B cell (primary cell): ENCODE results near the gene CES4A. TPM values are rescaled to one million over a fixed set of nuclear protein-coding genes. Genes with fewer than 3 reads are reported as not detected.

Source experiments
- ATAC-seq: fragments of 200-7000 bp; cut with Tn5 transposase; one replicate; pipeline ENCODE4 v1.10.0; 2021; ENCODE audit warnings: low read depth, mild to moderate bottlenecking, moderate number of reproducible peaks, moderate library complexity
- CTCF ChIA-PET: fragments of 350-600 bp; sonication (Branson Sonifier 250); formaldehyde crosslinking; loops from one replicate; lab custom pipeline; 2021; ENCODE audit warnings: antibody characterized with exemption, inconsistent platforms; lab: Charles Lee
- POLR2A ChIA-PET: fragments of 350-600 bp; sonication (Branson Sonifier 250); formaldehyde crosslinking; loops from one replicate; lab custom pipeline; 2021; ENCODE audit warnings: antibody characterized with exemption; lab: Charles Lee
- DNase-seq: peaks from one replicate; pipeline ENCODE4 v3.0.0; 2013
- H2AFZ ChIP-seq: 2 replicates; pipeline ENCODE4 v1.6.1; 2012; ENCODE audit warnings: mild to moderate bottlenecking, low read depth, low read length; ENCODE audit not compliant: insufficient read depth, poor library complexity, severe bottlenecking
- H3K27ac ChIP-seq, 2 donors: 1 replicate in 1 of 2; 2 replicates in 1 of 2; pipeline ENCODE4 v1.5.1; 2012 to 2013; ENCODE audit warnings: low read length in 2 of 2, mild to moderate bottlenecking in 2 of 2, moderate library complexity in 1 of 2
- H3K27me3 ChIP-seq, 4 experiments: fragments of 200-600 bp in 1 of 4; sonication (generic) in 1 of 4; replicated peaks in 1 of 4; 1 replicate in 2 of 4; 2 replicates in 2 of 4; pipeline versions ENCODE4 v1.6.1 to v1.7.0; 2013 to 2016; ENCODE audit warnings: low read length in 3 of 4, mild to moderate bottlenecking in 2 of 4, mixed read lengths in 1 of 4, moderate library complexity in 1 of 4; ENCODE audit not compliant: insufficient read depth in 4 of 4, control insufficient read depth in 3 of 4; ENCODE audit errors: control extremely low read depth in 1 of 4
- H3K36me3 ChIP-seq, 2 experiments: replicated peaks in 1 of 2; 1 replicate in 1 of 2; 2 replicates in 1 of 2; pipeline versions ENCODE4 v1.6.1 to v1.7.1; 2013; ENCODE audit warnings: low read length in 1 of 2; ENCODE audit not compliant: insufficient read depth in 2 of 2, control insufficient read depth in 1 of 2; ENCODE audit errors: control extremely low read depth in 1 of 2, extremely low read depth in 1 of 2
- H3K4me1 ChIP-seq, 2 donors: fragments of 200-600 bp in 1 of 2; sonication (generic) in 1 of 2; 1 replicate in 1 of 2; 2 replicates in 1 of 2; pipeline versions ENCODE4 v1.5.1 to v1.6.1; 2013 to 2017; ENCODE audit warnings: low read length in 2 of 2; ENCODE audit not compliant: control insufficient read depth in 2 of 2, insufficient read depth in 2 of 2
- H3K4me2 ChIP-seq: replicated peaks from 2 replicates; pipeline ENCODE3; 2012; ENCODE audit warnings: mild to moderate bottlenecking, low read depth, low read length; ENCODE audit not compliant: poor library complexity, severe bottlenecking
- H3K4me3 ChIP-seq, 5 experiments: fragments of 200-600 bp in 1 of 5; sonication (generic) in 1 of 5; 1 replicate in 3 of 5; 2 replicates in 2 of 5; pipeline versions ENCODE4 v1.5.1 to v1.7.0; 2011 to 2016; ENCODE audit warnings: low read length in 4 of 5, mild to moderate bottlenecking in 4 of 5, low read depth in 2 of 5, control low read depth in 1 of 5, moderate library complexity in 1 of 5; ENCODE audit not compliant: insufficient read depth in 1 of 5; ENCODE audit errors: control extremely low read depth in 1 of 5, extremely low read depth in 1 of 5
- H3K79me2 ChIP-seq: fragments of 200-600 bp; sonication (generic); one replicate; pipeline ENCODE4 v1.6.0; 2016; ENCODE audit warnings: low read length; ENCODE audit not compliant: control insufficient read depth, insufficient read depth
- H3K9ac ChIP-seq: fragments of 200-600 bp; sonication (generic); 2 replicates; pipeline ENCODE4 v1.6.1; 2017; ENCODE audit warnings: mild to moderate bottlenecking, low read length, moderate library complexity
- H3K9me3 ChIP-seq, 3 donors: one replicate each; pipeline versions ENCODE4 v1.6.1 to v1.7.1; 2013; ENCODE audit warnings: low read length in 2 of 3; ENCODE audit not compliant: control insufficient read depth in 2 of 3, insufficient read depth in 1 of 3; ENCODE audit errors: control extremely low read depth in 1 of 3
- H4K20me1 ChIP-seq: 2 replicates; pipeline ENCODE4 v1.6.0; 2012; ENCODE audit warnings: mild to moderate bottlenecking, low read length; ENCODE audit not compliant: insufficient read depth, control insufficient read depth, poor library complexity, severe bottlenecking
- H3K27ac Mint-ChIP-seq: one replicate; pipeline ENCODE4 v1.8.0; 2021; ENCODE audit warnings: mixed read lengths
- H3K27me3 Mint-ChIP-seq: one replicate; pipeline ENCODE4 v1.8.0; 2021; ENCODE audit warnings: mixed read lengths
- H3K4me1 Mint-ChIP-seq: one replicate; pipeline ENCODE4 v1.8.0; 2021; ENCODE audit warnings: mixed read lengths
- H3K4me3 Mint-ChIP-seq: one replicate; pipeline ENCODE4 v1.8.0; 2021; ENCODE audit warnings: mixed read lengths
- H3K9me3 Mint-ChIP-seq: one replicate; pipeline ENCODE4 v1.8.0; 2022; ENCODE audit warnings: mixed read lengths; ENCODE audit not compliant: insufficient read depth
- CTCF ChIP-seq: fragments of 200-600 bp; IDR thresholded peaks from one replicate; pipeline ENCODE4 v1.8.0; 2022; ENCODE audit warnings: antibody characterized with exemption, mild to moderate bottlenecking
- EZH2 ChIP-seq: IDR thresholded peaks from 2 replicates; pipeline ENCODE4 v1.6.1; 2012; ENCODE audit warnings: borderline replicate concordance, low read depth, mild to moderate bottlenecking, moderate library complexity, low read length; ENCODE audit not compliant: insufficient read depth, poor library complexity, severe bottlenecking
- WGBS: methylation state at CpG from one replicate; pipeline ENCODE4 v1.1.5; 2013; ENCODE audit warnings: missing lambda C conversion rate; ENCODE audit not compliant: insufficient coverage; 5-methylcytosine and 5-hydroxymethylcytosine counted together
- intact Hi-C: fragments of 100-400 bp; cut with micrococcal nuclease; formaldehyde crosslinking; loops from one replicate; pipeline ENCODE4 v1.10.0; 2022
- polyA plus RNA-seq: library from polyadenylated mRNA; depleted of rRNA; stranded (reverse); fragments of >200 nt; gene quantifications from 2 replicates; pipeline ENCODE4 v1.2.3, GENCODE V29; 2012
- total RNA-seq, 2 donors: library from RNA; stranded (reverse); fragments of 120-200 nt in 1 of 2; gene quantifications; 1 replicate in 1 of 2; 2 replicates in 1 of 2; pipeline versions ENCODE4 v1.2.3 to v1.2.4, GENCODE V29; 2013 to 2022

The CES4A gene
- total and polyA plus RNA-seq, 2 donors (not counting 1 experiment from before 2014, with no cell fraction given): 8.4 to 17.3 TPM

GRCh38 chr16:66940236-66940635 lies 48.2 kb upstream of the CES4A start:
- Histone ChIP-seq H3K36me3 (peaks cover 0 to 46% of the 10 kb centered on the region in 2 experiments), H3K4me3 (no peak overlapping the region), H3K79me2 (peaks cover 3% of the 10 kb centered on the region), H3K4me2 (no peak overlapping the region), H4K20me1 (peaks cover 13% of the 10 kb centered on the region), H3K27me3 (no peaks in the 10 kb centered on the region), H3K27ac (no peak overlapping the region), H3K4me1 (peaks cover 8 to 13% of the 10 kb centered on the region in 2 donors), H3K9me3 (no peaks in the 10 kb centered on the region), H3K9ac (no peak overlapping the region), H2AFZ (no peak overlapping the region)
- Mint-ChIP-seq H3K27ac (no peak overlapping the region), H3K9me3 (no peaks in the 10 kb centered on the region), H3K4me3 (no peak overlapping the region), H3K4me1 (peaks cover 19% of the 10 kb centered on the region), H3K27me3 (no peaks in the 10 kb centered on the region)
- 98% methylated on average over 16 of the region's 16 CpGs for WGBS
- ChIA-PET CTCF (no interaction called here), POLR2A (no interaction called here)
- no peak for DNase-seq
- TF ChIP-seq CTCF (no peak), EZH2 (no peak)
- no peak for ATAC-seq
- intact Hi-C loops: no loop called here

GRCh38 chr16:66942981-66943380 lies 45.4 kb upstream of the CES4A start:
- H3K36me3 ChIP-seq: peaks cover 0 to 46% of the 10 kb centered on the region in 2 experiments
- POLR2A ChIA-PET: no interaction called here

More at GRCh38 chr16:66942981-66943380, 45.4 kb upstream of the CES4A start:
- Histone ChIP-seq H3K4me3 (no peak overlapping the region), H3K4me1 (peaks cover 5 to 10% of the 10 kb centered on the region in 2 donors), H4K20me1 (no peaks in the 10 kb centered on the region), H3K27ac (no peak overlapping the region), H3K79me2 (no peaks in the 10 kb centered on the region), H3K9ac (no peak overlapping the region), H3K9me3 (peaks cover 0 to under 1% (median 0%) of the 10 kb centered on the region in 3 donors), H2AFZ (no peak overlapping the region), H3K4me2 (no peak overlapping the region), H3K27me3 (peaks cover 0 to 5% (median 2%) of the 10 kb centered on the region in 4 experiments)
- ATAC-seq: no peak
- CTCF ChIA-PET: interaction anchor here (0.9 to 2.8 kb wide), 2 partner anchors 11 to 17 kb away, joined by 3 to 14 read pairs; no protein-coding TSS in a partner anchor
- no peak for DNase-seq
- Mint-ChIP-seq H3K27me3 (peaks cover 4% of the 10 kb centered on the region), H3K4me3 (no peak overlapping the region), H3K4me1 (peaks cover 10% of the 10 kb centered on the region), H3K27ac (no peak overlapping the region), H3K9me3 (no peaks in the 10 kb centered on the region)
- no peak for TF ChIP-seq EZH2
- no peak for TF ChIP-seq CTCF
- 81% methylated on average over 5 of the region's 5 CpGs for WGBS
- intact Hi-C loops: no loop called here
